ENCODE results near the gene LCTL. TPM values are rescaled to one million over a fixed set of nuclear protein-coding genes. Genes with fewer than 3 reads are reported as not detected.

LCTL gene
- total RNA-seq, 5 donors from 2014 or later (not counting 1 experiment from before 2014, with no cell fraction given) = not detected

DNA sequence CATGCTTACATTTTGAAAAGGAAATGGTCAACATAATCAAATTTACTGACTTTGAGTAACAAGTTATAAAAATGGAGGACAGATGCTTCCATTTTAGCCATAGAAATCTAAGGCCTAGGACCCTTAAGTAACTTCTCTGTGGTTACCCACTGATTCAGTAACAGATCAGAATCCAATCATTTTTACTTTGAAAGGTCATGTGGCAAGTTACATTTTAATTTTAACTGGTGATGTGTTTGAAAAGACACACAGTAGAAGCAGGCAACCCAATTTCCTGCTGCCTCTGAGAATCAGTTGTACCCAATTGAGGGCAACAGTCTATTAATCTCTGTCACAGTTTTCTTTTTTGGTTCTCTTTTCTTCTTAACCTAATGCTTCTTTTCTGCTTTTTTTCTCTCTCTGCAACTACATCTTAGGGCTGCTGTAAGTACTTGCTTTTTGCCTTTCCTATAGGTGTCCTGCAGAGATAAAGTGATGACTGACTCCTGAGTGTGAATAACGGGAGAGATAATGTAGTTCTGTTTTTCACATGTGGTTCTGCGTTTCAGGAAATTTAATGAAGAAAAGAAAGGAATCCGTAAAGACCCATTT lies 57.4 kb downstream of the LCTL start:
- peaks cover 7% of the 10 kb centered on the region for H3K36me3 Mint-ChIP-seq
- Histone ChIP-seq H3K36me3 (ENCODE audit: control insufficient read depth in 2 of 2, extremely low read depth in 1 of 2, insufficient read depth in 1 of 2, low read length in 1 of 2) (no peaks in the 10 kb centered on the region), H3K4me1 (ENCODE audit: control insufficient read depth in 1 of 2, extremely low read depth in 1 of 2, insufficient read depth in 2 of 2, low read length in 2 of 2) (peaks cover 13% of the 10 kb centered on the region in 2 experiments), H3K27ac (ENCODE audit: low read length) (no peak overlapping the region), H3K27me3 (replicated peaks in 1 of 2; ENCODE audit: control insufficient read depth in 2 of 2, extremely low read depth in 1 of 2, insufficient read depth in 2 of 2, low read length in 1 of 2) (no peaks in the 10 kb centered on the region), H3K9me3 (no peaks in the 10 kb centered on the region), H3K4me3 (ENCODE audit: control insufficient read depth in 1 of 2, extremely low read depth in 1 of 2, low read length in 1 of 2) (no peak overlapping the region)
- DNase-seq (no peak), ATAC-seq (replicated peaks in 1 of 4) (no peak)
- POLR2A ChIA-PET = no interaction called here
- peaks cover 21 to 28% (median 24%) of the 10 kb centered on the region in 3 donors for H3K4me1 Mint-ChIP-seq
- no peaks in the 10 kb centered on the region for H3K27me3 Mint-ChIP-seq
- H3K9me3 Mint-ChIP-seq = no peaks in the 10 kb centered on the region
- CTCF ChIA-PET = interaction anchor here in 1 of 2 donors (0.7 kb wide), 1 partner anchor 52 kb away, joined by 3 read pairs; no protein-coding TSS in a partner anchor
- H3K27ac Mint-ChIP-seq = no peak overlapping the region
- H3K4me3 Mint-ChIP-seq = no peak overlapping the region
- no CpG with 5 or more reads among the region's 3 CpGs for WGBS (ENCODE audit: insufficient coverage)

DNA sequence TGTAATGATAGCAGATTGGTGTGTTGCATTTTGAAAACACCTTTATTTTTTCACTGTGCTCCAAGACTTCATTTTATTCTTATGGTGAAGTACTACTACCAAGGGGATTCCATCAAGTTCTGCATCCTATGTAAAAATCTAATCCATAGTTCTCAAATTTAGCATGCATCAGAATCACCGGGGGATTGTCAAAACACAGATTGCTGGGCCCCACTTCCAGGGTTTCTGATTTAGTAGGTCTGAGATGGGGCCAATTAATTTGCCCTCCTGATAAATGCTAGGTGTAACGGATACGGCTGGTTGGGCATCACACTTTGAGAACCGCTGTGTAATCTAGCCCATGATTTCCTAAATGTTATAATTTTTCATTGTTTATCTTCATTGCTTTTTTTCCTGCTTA lies 60.0 kb downstream of the LCTL start:
- Histone ChIP-seq H3K27me3 (replicated peaks in 1 of 2; ENCODE audit: control insufficient read depth in 2 of 2, extremely low read depth in 1 of 2, insufficient read depth in 2 of 2, low read length in 1 of 2) (no peaks in the 10 kb centered on the region), H3K9me3 (no peaks in the 10 kb centered on the region), H3K4me3 (ENCODE audit: control insufficient read depth in 1 of 2, extremely low read depth in 1 of 2, low read length in 1 of 2) (peak overlapping the region; percentile 88 to 99), H3K4me1 (ENCODE audit: control insufficient read depth in 1 of 2, extremely low read depth in 1 of 2, insufficient read depth in 2 of 2, low read length in 2 of 2) (peaks cover 23 to 25% of the 10 kb centered on the region in 2 experiments), H3K27ac (ENCODE audit: low read length) (peak overlapping the region; percentile 86), H3K36me3 (ENCODE audit: control insufficient read depth in 2 of 2, extremely low read depth in 1 of 2, insufficient read depth in 1 of 2, low read length in 1 of 2) (peaks cover 0 to 24% of the 10 kb centered on the region in 2 donors)
- POLR2A ChIA-PET = interaction anchor here in 1 of 2 donors (0.9 kb wide), 1 partner anchor 204 kb away, joined by 3 read pairs; no protein-coding TSS in a partner anchor
- DNase-seq (no peak), ATAC-seq (replicated peaks in 1 of 4) (no peak)
- WGBS (ENCODE audit: insufficient coverage) = 46% methylated on average over 3 of the region's 4 CpGs
- Mint-ChIP-seq H3K4me3 (peak overlapping the region; percentile 91 to 100 (median 99)), H3K36me3 (peaks cover 23% of the 10 kb centered on the region), H3K9me3 (no peaks in the 10 kb centered on the region), H3K27me3 (no peaks in the 10 kb centered on the region), H3K4me1 (peaks cover 40 to 48% (median 44%) of the 10 kb centered on the region in 3 donors), H3K27ac (peak overlapping the region; percentile 98)
- CTCF ChIA-PET = interaction anchor here in 1 of 2 donors (1.9 kb wide), 1 partner anchor 118 kb away, joined by 5 read pairs; the partner anchor contains the start of gene MAP2K1

DNA sequence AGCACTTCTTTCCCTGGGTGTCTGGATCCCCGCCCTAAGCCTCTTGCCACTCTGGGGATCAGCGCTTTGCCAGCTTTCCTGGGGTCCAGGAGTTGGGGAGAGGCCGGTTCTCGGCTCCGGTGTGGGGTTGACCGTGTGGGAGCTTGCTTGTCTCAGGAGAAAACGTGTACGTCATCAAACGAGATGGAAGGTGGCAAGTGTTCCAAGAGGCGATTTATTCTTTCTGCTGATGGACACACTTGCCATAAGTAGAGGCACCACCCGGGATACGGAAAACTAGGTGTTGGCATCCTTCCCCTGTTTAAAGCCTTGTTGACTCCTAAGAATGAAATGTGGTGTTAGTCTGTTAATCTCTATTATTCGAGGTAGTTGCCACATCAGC lies 60.4 kb downstream of the LCTL start:
- Histone ChIP-seq H3K36me3 (ENCODE audit: control insufficient read depth in 2 of 2, extremely low read depth in 1 of 2, insufficient read depth in 1 of 2, low read length in 1 of 2) (peaks cover 0 to 28% of the 10 kb centered on the region in 2 donors), H3K4me1 (ENCODE audit: control insufficient read depth in 1 of 2, extremely low read depth in 1 of 2, insufficient read depth in 2 of 2, low read length in 2 of 2) (peaks cover 23 to 25% of the 10 kb centered on the region in 2 experiments), H3K9me3 (no peaks in the 10 kb centered on the region), H3K27me3 (replicated peaks in 1 of 2; ENCODE audit: control insufficient read depth in 2 of 2, extremely low read depth in 1 of 2, insufficient read depth in 2 of 2, low read length in 1 of 2) (no peaks in the 10 kb centered on the region), H3K4me3 (ENCODE audit: control insufficient read depth in 1 of 2, extremely low read depth in 1 of 2, low read length in 1 of 2) (peak overlapping the region; percentile 88 to 99), H3K27ac (ENCODE audit: low read length) (peak overlapping the region; percentile 86)
- ATAC-seq (replicated peaks in 1 of 4) (no peak), DNase-seq (no peak)
- Mint-ChIP-seq H3K9me3 (no peaks in the 10 kb centered on the region), H3K36me3 (peaks cover 26% of the 10 kb centered on the region), H3K27ac (peak overlapping the region; percentile 98), H3K4me1 (peaks cover 41 to 49% (median 45%) of the 10 kb centered on the region in 3 donors), H3K27me3 (no peaks in the 10 kb centered on the region), H3K4me3 (peak overlapping the region; percentile 91 to 100 (median 99))
- POLR2A ChIA-PET = interaction anchor here in 1 of 2 donors (0.6 to 0.9 kb wide), 4 partner anchors 11 to 1787 kb away, joined by 3 to 7 read pairs (median 3); no protein-coding TSS in a partner anchor
- CTCF ChIA-PET = interaction anchor here in 1 of 2 donors (1.9 kb wide), 1 partner anchor 118 kb away, joined by 5 read pairs; the partner anchor contains the start of gene MAP2K1
- 0% methylated on average over 9 of the region's 13 CpGs for WGBS (ENCODE audit: insufficient coverage)

DNA sequence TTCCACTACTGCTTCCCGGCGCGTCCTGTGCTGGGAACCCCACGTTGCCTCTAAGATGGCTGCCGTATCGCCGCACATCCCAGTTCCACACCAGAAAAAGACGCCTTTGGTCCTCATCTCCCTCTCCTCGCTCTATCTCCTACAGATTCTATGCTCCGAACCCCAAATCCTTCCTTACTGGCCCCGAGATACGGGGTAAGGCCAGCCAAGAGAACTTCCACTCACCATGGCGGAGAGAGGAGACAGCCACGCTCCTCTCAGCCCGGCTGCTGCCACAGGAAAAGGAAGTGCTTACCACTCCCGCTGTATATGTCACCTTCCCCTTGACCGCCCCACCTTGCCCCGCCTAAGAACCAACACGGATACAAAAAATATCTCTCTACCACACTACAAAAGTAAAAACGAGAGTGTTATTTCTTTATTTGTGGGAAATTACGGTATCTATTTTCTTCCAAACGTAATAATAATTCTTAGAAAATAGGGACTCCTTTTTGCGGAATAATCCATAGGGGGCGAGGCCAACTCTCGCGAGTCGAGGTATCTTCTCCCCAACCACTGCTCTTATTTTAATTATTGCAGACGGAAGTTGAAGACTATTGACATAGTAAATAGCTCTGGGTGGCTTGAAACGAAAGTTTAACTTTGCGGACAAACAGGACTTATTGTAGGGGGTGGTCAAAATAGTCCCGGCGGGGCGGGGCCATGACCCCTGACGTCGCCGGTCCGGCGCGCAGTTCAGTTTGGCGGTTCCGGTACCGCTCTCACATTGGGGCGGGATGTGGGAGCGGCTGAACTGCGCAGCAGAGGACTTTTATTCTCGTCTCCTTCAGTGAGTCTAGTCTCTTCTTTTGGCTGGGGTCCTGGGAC lies 61.0 kb downstream of the LCTL start, which contains the start of the genes RPL4 and ZWILCH:
TSS of gene RPL4 (minus strand) at position 293 of the 867 bp plus-strand sequence. CDS start at position 228, 65 bp downstream.
TSS of gene ZWILCH (plus strand) at position 764 of the 867 bp plus-strand sequence. CDS start at position 777, 13 bp downstream.
- Mint-ChIP-seq H3K4me3 (peak within 1 kb of the TSS; percentile 91 to 100 (median 99)), H3K9me3 (no peaks in the 10 kb centered on the region), H3K4me1 (peaks cover 46 to 52% (median 48%) of the 10 kb centered on the region in 3 donors), H3K36me3 (peaks cover 33% of the 10 kb centered on the region), H3K27ac (peak within 1 kb of the TSS; percentile 98), H3K27me3 (no peaks in the 10 kb centered on the region)
- peak; percentile 88 to 89 (median 88) for ATAC-seq (replicated peaks in 1 of 4)
- peaks cover 23 to 25% of the 10 kb centered on the region in 2 experiments for H3K4me1 ChIP-seq (ENCODE audit: control insufficient read depth in 1 of 2, extremely low read depth in 1 of 2, insufficient read depth in 2 of 2, low read length in 2 of 2)
- 0% methylated on average over 33 of the region's 46 CpGs for WGBS (ENCODE audit: insufficient coverage)
- ChIA-PET POLR2A (interaction anchor here (0.6 to 0.9 kb wide), 6 partner anchors 12 to 1787 kb away, joined by 3 to 7 read pairs (median 3); no protein-coding TSS in a partner anchor), CTCF (interaction anchor here in 1 of 2 donors (1.9 kb wide), 1 partner anchor 117 kb away, joined by 5 read pairs; the partner anchor contains the start of gene MAP2K1)
- H3K27me3 ChIP-seq (replicated peaks in 1 of 2; ENCODE audit: control insufficient read depth in 2 of 2, extremely low read depth in 1 of 2, insufficient read depth in 2 of 2, low read length in 1 of 2) = no peaks in the 10 kb centered on the region
- H3K4me3 ChIP-seq (ENCODE audit: control insufficient read depth in 1 of 2, extremely low read depth in 1 of 2, low read length in 1 of 2) = peak within 1 kb of the TSS; percentile 88 to 99
- peaks cover 0 to 34% of the 10 kb centered on the region in 2 donors for H3K36me3 ChIP-seq (ENCODE audit: control insufficient read depth in 2 of 2, extremely low read depth in 1 of 2, insufficient read depth in 1 of 2, low read length in 1 of 2)
- H3K9me3 ChIP-seq = no peaks in the 10 kb centered on the region
- peak; percentile 66 to 88 (median 77) for DNase-seq
- H3K27ac ChIP-seq (ENCODE audit: low read length) = peak within 1 kb of the TSS; percentile 86

DNA sequence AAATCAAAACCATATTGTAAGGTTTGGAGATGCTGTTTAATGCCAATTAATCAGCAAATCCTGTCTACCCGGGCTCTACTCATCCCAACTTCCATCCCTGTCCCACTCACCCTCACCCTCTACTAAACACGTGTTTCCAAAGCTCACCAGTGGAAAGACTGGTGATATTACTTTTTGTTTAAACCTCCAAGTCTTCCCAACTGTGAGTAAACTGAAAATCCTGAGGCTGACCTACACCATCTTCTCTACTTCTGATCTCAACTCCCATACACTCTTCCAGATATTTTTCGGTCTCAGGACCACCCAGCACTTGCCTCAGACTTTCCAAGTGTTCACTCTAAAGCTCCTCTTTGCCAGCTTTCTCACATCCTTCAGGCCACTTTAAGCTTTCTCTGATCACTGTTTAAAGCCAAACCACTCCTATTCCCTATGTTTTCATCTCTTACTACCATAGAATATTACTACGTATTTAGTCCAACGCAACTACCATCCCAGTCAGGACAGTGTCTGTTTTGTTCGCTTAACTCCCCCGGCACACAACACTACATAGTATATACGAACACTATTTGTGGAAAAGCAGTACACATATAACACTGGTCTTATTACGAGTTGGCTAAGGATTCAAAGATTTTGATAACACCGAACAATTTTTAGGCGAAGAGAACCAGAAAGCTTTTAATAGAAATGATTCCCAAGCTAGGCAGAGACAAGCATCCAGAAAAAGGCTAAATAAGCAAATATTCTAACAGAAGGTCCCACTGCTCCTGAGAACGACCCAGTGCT lies 61.8 kb downstream of the LCTL start:
- ChIA-PET CTCF (interaction anchor here in 1 of 2 donors (0.6 kb wide), 1 partner anchor 64 kb away, joined by 4 read pairs; no protein-coding TSS in a partner anchor), POLR2A (interaction anchor here (0.5 to 1.2 kb wide), 5 partner anchors 32 to 152 kb away, joined by 3 to 16 read pairs (median 4); no protein-coding TSS in a partner anchor)
- peak overlapping the region; percentile 91 to 100 (median 99) for H3K4me3 Mint-ChIP-seq
- peak overlapping the region; percentile 98 for H3K27ac Mint-ChIP-seq
- H3K36me3 Mint-ChIP-seq = peaks cover 34% of the 10 kb centered on the region
- 0% methylated on average over 4 of the region's 12 CpGs for WGBS (ENCODE audit: insufficient coverage)
- no peak for ATAC-seq (replicated peaks in 1 of 4)
- no peaks in the 10 kb centered on the region for H3K9me3 ChIP-seq
- H3K9me3 Mint-ChIP-seq = no peaks in the 10 kb centered on the region
- peaks cover 52 to 54% (median 52%) of the 10 kb centered on the region in 3 donors for H3K4me1 Mint-ChIP-seq
- H3K36me3 ChIP-seq (ENCODE audit: control insufficient read depth in 2 of 2, extremely low read depth in 1 of 2, insufficient read depth in 1 of 2, low read length in 1 of 2) = peaks cover 0 to 43% of the 10 kb centered on the region in 2 donors
- no peaks in the 10 kb centered on the region for H3K27me3 Mint-ChIP-seq
- peak overlapping the region; percentile 88 to 99 for H3K4me3 ChIP-seq (ENCODE audit: control insufficient read depth in 1 of 2, extremely low read depth in 1 of 2, low read length in 1 of 2)
- peak overlapping the region; percentile 86 for H3K27ac ChIP-seq (ENCODE audit: low read length)
- peaks cover 23 to 25% of the 10 kb centered on the region in 2 experiments for H3K4me1 ChIP-seq (ENCODE audit: control insufficient read depth in 1 of 2, extremely low read depth in 1 of 2, insufficient read depth in 2 of 2, low read length in 2 of 2)
- no peak for DNase-seq
- H3K27me3 ChIP-seq (replicated peaks in 1 of 2; ENCODE audit: control insufficient read depth in 2 of 2, extremely low read depth in 1 of 2, insufficient read depth in 2 of 2, low read length in 1 of 2) = no peaks in the 10 kb centered on the region

Measured in T-cell (primary cell).